Nucleus accumbens (tissue), 56 donors: ENCODE data around the gene ZNF74.
"Not testable (repeated sequence)": the region's sequence is repeated elsewhere in the genome, so short reads cannot be mapped to it uniquely, and the experiment has no call there.

Source experiments
- DNase-seq, 56 donors: peaks; one replicate each; lab custom pipeline; 2025; lab: John Stamatoyannopoulos, UW

Gene ZNF74

DNA sequence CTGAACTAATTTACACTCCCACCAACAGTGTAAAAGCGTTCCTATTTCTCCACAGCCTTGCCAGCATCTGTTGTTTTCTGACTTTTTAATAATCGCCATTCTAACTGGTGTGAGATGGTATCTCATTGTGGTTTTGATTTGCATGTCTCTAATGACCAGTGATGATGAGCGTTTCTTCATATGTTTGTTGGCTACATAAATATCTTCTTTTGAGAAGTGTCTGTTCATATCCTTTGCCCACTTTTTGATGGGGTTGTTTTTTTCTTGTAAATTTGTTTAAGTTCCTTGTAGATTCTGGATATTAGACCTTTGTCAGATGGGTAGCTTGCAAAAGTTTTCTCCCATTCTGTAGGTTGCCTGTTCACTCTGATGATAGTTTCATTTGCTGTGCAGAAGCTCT is 21.7 kb downstream of the ZNF74 start:
- not testable (repeated sequence) for DNase-seq

DNA sequence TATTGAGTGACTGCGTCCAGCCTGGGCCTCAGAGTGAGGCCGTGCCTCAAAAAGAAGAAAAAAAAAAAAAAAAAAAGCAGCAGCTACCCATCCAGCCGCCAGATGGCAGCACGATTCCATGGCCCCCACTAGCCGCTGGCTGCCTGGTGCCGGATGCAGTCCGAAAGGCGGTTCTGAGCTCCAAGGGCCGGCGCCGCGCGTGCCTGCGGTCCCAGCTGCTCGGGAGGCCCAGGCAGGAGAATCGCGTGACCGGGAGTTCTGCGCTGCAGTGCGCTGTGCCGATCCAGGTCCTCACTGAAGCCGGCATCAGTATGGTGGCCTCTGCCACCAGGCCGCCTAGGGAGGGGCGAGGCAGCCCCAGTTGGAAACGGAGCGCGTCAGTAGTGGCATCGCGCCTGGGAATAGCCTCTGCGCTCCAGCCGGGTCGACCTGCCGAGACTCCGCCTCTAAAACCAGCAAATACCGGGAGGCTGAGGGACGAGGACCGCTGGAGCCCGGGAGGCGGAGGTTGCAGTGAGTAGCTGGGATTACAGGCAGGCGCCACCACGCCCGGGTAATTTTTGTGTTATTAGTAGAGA is 24.3 kb downstream of the ZNF74 start:
- peak in 52 of 56 donors; percentile 27 to 82 (median 66) for DNase-seq

DNA sequence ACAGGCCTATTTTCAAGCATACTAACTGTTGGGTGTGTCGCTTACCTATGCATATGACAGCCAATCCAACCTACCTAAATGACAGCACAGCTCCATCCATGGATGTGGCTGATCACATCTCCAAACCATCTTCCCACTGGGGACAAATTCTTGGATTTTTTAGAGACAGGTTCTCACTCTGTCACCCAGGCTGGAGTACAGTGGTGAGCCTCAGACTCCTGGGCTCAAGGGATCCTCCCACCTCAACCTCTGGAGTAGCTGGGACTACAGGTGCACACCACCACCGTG is 25.7 kb downstream of the ZNF74 start:
- no peak for DNase-seq

DNA sequence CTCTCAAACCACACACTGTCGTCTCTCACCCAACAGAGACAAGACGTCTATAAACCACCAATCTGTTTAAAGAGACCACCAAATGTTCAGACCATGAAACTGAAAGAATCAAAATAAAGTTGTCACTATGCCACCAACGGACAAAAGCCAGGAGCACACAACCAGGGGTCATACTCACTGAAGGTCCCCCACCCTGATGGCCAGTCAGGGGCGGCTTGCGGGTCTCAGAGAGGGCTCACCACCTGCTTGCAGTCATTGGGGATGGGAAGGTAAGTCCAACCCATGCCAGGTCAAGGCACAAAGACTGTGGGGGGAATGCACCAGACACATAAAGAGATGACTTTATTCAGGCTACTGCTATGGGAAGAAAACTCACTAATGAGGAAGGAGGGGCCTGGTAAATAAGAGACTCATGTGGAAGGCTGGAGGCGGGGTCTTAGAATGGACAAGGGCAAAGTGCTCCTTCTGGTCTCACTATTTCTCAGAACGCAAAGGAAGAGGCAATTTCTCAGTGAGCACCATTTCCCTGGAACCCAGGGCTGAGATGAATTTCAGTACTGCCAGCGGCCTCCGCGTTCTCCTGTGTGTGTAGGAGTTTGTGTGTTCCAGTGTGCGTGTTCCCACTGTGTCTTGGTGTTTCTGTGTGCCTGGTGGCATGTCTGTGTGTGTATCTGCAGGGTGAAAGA is 26.3 kb downstream of the ZNF74 start:
- no peak for DNase-seq

DNA sequence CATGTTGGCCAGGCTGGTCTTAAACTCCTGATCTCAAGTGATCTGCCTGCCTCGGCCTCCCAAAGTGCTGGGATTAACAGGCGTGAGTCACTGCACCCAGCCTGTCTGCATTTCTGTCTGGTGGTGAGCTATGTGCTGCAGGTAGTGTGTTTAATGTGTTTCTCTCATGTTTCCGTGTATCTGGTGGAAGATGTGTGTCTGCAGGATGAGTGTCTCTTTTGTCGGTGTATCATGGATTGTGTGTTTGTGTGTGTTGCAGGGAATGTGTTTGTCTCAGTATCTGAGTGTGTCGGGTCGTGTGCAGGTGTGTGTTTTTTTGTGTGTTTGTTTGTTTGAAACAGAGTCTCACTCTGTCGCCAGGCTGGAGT is 27.5 kb downstream of the ZNF74 start:
- DNase-seq = no peak

DNA sequence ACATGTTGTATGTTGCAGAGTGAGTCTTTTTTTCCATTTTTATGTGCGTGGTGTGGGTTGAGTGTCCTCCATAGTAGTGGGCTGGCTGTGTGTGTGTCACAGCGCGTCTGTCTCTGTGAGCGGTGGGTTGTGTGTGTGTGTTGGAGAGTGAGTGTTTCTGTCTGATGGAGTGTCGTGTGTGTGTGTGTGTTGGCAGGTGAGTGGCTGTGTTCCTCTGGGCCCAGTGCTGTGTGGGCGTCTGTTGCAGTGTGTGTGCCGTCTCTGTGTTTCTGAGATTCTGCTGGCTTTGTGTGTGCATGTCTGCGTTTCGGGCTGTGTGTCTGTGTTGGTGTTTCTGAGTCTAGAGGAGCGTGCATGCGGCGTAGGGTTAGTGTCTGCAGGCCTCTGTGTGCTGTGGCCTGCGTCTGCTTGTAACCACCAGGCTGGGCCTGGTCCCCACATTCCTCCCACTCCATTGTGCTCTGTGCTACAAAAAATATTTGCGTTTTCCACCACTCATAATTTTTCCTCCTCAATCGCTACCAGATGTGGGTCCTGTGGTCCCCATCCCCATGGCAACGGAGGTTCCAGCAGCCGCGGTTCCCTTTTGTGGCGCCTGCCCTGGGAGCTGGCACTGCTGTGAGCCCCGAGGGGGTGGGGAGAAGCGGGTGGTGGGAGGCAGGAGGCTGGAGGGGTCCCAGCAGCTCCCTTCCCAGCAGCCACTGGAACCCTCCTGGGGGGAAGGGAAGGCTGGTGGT is 28.5 kb downstream of the ZNF74 start:
- DNase-seq = peak in 3 of 56 donors; percentile 8 to 32 (median 12)

DNA sequence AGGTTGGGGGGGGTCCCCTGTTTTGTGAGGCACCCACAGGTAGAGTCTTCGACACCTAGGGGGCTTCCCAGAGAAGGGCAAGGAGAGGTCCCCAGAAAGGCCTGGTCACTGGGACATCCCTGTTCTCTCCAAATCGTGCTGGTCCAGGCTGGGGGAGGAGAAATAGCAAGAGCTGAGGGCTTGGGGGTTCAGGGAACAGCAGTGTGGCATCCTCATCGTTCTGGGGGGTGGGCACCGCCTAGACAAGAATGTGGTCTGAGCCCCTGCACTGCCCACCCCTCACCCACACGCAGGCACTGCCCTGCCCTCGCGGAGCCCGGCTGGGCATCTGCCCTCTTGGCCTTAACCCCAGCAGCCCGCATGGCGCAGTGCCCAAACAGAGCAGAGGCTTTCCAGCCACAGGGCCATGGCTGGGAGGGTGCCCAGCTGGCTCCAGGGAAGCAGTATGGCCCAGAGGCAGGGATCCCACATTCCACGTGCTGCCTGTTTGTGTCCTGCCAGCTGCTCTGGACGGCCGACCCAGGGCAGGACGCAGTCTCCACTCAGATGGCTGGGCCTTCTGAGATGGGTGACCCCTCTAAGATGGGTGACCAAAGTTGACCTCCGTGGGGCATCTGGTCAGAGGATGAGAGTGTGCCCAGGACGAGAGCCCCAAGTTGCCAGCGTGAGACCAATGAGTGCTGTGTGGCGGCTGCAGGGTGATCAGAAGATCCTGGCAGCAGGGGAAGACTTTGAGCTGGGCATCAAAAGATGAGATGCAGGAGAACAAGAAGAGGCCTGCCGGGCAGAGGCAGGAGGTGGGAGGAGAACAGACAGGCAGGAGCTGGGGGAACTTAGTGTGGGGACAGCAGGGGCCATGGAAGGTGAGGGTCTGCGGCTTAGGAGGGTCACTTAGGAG is 29.3 kb downstream of the ZNF74 start:
- DNase-seq = peak in 53 of 56 donors; percentile 32 to 95 (median 81)

DNA sequence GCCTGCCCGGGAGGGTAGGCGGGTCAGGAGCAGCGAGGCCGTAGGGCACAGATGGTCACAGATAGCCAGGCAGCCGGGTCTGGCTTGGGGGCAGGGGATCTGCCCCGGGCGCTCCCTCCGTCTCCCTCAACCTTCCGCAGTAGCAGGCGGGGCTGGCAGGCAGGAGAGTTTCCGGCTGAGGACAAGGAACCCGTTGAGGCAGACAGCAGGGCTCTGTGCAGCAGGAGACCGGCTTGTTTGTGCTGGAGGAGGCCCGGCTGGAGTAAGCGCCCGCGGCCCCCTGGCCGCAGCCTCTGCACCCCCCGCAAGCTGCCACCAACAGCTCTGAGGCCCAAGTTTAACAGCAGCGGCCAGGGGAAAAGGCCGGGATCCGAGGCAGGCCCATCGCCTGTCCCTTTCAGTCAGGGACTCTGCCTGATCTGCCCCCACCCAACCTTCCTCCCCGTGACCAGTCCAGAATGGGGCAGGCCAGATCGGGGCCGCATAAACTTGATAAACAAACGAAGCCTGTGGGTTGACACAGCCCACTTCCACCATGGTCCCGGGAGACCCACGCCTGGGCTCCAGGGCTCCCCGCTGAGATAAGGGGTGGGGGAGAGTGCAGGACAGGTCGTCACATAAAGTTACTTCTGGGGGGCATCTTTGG is 30.1 kb downstream of the ZNF74 start:
- peak in 28 of 56 donors; percentile 10 to 63 (median 40) for DNase-seq

DNA sequence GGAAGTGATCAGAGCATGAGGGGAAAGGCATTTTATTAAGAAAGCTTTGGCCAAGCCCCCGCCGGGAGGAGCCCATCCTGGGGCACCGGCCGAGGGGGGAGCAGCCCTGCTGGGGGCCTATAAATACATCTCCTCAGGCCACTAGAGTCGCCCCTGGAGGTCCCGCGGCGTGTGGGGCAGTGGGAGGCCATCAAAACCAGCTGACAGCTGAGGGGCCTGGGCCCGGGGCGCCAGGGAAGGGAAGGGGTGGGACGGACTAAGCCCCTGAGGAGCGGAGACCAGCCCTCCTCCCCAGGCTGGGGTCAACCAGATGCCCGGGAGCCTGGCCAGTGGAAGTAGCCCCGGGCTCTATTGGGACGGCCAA is 30.6 kb downstream of the ZNF74 start:
- no peak for DNase-seq

DNA sequence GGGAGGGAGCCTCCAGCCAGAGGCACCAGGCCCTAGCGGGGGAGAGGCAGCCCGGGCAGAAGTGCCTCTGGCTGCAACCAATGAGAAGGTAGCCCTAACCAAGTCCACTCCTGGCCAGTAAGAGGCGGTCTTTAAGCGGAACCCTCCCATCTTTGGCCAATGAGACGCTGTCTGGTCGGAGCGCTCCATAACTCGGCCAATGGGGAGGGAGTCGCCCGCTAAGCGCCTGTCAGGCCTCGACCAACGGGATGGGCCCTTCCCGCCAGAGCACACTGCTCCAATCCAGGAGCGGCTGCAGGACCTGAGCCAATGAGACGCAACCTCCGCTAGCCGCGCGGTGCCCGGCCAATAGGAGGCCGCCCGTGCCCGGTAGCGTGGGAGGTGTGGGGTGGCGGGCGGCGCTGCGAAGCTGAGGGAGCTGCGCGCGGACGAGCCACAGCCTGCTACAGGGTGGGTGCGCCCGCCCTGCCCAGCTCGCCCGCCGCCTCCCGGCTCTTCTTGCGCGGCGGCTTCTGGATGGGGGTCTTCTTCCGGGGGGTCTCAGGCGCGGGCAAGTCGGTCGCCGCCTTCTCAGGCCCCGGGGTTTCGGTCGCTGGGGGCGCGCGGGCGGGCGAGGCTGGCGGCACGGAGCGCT is 31.1 kb downstream of the ZNF74 start:
- peak in 7 of 56 donors; percentile 9 to 54 (median 29) for DNase-seq

DNA sequence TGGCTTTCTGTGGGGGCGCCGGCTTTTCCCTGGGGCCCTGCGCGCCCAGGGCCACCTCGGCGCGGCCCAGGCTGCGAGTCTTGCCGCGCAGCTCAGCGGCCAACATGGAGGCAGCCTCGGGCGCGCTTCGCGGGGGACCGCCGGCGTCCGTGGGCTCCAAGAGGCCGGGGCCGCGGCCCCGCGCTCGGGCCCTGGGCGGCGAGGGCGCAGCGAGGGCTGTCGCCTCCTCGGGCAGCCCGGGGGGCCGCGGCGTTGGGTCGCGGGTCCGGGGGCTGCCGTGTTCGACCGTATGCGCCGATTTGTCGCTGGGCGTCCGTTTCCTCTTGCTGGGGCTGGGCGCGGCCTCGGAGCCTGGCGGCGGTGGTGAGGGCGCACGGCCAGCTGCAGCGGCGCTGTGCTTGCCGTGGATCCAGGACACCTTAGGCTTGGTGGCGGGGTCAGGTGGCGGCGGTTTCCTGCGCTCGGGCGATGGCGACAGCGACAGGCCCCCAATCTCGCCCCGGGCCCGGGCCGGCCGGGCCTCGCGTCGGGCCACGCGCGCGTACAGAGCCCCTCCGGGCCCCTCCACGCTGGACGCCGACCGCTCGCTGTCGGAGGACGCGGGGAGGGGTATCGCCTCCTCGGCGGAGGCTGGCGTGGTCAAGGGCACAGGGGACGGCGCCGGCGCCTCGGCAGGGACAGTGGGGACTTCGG is 31.8 kb downstream of the ZNF74 start:
- DNase-seq = no peak

DNA sequence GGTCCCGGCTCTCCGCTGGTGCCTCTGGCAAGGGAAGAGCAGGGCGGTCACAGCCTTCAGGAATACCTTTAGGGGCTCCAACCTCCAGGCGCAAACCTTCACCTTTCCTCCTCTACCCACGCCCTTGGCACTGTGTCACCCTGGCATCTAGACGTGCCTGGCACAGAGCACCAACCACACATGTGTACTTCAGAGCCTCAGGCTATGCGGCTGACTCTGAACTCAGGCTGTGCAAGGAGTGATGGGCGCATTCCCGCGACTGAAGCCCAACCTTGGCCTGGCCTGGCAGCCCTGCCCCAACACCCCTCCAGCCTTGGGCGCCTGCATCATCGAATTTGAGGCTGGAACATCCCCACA is 32.3 kb downstream of the ZNF74 start:
- no peak for DNase-seq

DNA sequence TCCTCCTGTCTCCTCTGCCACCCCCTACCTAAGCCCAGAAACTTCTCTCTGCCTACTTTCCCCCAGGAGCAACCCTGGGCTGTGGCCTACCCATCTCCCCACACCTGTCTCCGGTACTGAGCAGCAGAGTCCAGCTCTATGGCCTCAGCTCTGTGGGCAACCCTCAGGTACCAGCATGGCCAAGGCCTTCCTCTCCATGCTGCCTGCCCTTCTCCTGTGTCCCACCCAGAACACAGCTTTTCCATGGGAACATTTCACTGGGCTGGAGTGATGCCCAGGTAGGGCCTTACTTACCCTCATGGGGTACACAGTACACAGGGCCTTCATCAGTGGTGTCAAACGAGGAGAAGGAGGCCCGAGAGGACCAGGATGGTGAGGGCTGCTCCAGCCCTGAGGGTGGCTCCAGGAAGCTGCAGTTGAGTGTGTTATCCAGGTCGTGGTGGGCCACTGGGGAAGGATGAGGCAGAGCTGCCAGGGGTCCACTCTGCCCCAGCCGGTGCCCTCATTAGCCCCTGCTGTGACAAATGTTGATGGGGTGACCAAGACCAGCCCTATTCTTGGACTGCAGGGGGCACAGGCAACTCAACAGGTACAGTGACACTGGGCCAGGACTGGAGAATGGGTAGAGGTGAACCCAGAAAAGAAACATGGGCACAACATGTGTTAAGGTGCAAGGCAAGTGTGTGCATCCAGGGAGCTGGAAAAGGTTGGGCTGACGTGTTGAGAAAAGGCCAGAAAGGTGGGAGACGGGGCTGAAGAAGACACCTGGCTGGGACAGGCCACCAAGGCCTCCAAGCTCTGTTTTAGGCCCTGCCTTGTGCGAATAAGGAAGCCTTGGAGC is 33.4 kb downstream of the ZNF74 start:
- DNase-seq = no peak

DNA sequence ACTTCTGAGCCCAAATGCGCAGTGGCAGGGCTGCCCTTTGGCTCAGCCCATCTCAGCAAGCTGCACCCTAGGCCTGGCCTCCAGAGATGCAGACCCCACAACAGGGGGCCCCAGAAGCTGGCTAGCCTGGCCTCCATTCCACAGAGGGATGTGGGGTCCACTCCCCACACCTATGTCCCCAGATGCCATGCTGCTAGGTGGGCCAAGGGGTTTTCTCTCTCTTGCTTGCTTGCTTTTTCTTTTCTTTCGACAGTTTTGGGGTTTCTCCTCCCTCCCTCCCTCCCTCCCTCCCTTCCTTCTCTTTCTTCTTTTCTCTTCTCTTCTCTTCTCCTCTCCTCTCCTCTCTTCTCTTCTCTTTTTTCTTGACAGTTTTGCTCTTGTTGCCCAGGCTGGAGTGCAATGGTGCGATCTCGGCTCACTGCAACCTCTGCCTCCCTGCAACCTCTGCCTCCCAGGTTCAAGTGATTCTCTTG is 34.0 kb downstream of the ZNF74 start:
- no peak for DNase-seq

DNA sequence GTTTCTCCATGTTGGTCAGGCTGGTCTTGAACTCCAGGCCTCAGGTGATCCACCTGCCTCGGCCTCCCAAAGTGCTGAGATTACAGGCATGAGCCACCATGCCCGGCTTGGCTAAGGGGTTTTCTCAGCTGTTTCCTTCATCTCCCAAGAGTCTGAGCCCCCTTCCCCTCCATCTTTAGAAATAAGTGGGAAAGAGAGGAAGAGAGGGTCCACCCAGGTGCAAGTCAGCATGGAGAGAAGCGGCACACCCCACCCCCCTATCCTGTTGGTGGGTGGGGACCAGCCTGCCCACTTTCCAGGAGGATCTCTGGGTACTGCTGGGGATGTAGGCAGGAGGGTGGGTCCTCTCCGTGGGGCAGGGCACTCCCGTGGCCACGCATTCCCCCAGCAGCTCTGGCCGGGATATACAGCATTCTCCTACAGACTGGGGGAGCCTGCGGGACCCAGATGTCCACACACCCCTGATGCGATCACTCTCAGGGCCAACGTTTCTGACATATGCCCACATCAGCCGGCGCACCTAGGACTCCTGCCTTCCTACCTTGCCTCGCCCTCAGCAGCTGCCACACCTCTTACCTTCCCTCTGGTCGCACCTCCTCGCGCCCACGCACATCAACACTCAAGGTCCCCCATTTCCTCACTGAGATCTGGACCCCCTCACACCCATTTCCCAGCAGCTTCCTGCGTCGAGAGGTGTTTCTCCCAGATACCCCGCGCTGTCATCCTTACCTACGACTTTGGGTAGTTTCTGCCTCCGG is 34.7 kb downstream of the ZNF74 start:
- DNase-seq = no peak

DNA sequence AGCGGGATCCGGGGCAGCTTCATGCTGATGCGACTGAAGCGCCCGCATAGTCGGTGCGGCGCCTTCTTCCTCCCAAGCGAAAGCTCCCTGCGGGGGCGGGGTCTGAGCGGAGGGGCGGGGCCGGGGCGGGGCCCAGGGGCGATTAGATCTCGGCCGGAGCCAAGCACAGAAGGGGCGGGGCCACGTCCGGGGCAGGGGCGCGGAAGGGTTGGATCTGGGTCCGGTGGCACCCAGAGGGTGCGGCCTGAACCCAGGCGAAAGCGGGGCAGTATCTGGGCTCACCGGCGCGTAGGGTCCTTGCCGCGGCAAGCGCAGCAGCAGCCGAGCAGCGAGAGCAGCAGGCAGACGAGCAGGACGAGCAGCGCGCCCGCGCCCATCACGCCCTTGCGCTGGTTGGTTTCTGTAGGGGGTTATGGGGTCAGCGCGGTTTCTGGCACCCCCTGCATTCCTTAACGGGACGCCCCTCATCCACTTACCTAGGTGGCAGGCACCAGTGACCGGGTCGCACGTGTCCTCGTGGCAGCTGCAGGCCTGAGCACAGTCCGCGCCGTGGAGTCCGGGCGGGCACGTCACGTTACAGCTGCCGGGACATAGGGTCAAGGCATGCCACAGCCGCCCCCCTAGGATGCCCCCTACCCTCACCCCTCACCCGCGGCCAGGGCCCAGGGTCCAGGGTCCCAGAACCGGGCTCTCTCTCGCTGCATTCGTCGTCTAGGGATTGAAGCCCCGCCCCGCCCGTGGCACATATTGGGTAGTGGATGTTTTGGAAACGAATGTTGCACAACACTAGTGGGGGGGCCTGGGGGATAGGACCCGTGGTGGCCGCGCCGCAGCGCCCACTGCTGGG is 35.5 kb downstream of the ZNF74 start:
- peak in 4 of 56 donors; percentile 19 to 40 (median 39) for DNase-seq
